HCT116 (cell line): ENCODE measurements around the gene CARNS1. TPM values are rescaled to one million over a fixed set of nuclear protein-coding genes. Genes with fewer than 3 reads are reported as not detected.

Experiments used
- ATAC-seq: fragments of 200-7000 bp; cut with Tn5 transposase; 2 replicates; pipeline ENCODE4 v1.9.1; 2020; ENCODE audit warnings: mild to moderate bottlenecking, moderate library complexity
- BruUV-seq: library from RNA; stranded (reverse); fragments of 400-500 nt; replicated peaks from 2 replicates; lab custom pipeline; 2021; lab: Mats Ljungman, UMichigan
- CTCF ChIA-PET: fragments of 300-600 bp; sonication (Branson Sonifier 250); formaldehyde crosslinking; loops from one replicate; lab custom pipeline; 2021; ENCODE audit warnings: antibody characterized with exemption; lab: Charles Lee
- POLR2A ChIA-PET: fragments of 300-600, 350-600 bp; sonication (Branson Sonifier 250); formaldehyde crosslinking; loops from one replicate; lab custom pipeline; 2021; ENCODE audit warnings: antibody characterized with exemption; lab: Charles Lee
- RAD21 ChIA-PET, 2 experiments: fragments of 300-600 bp; sonication (Branson Sonifier 250); formaldehyde crosslinking; loops; one replicate each; lab custom pipeline; 2023; ENCODE audit warnings: low total read pairs in 2 of 2; ENCODE audit not compliant: uncharacterized antibody in 2 of 2, unreplicated experiment in 2 of 2, low non-redundant PET in 1 of 2; lab: Charles Lee
- DNase-seq: peaks from one replicate; pipeline ENCODE4 v3.0.0-alpha.2; 2010; ENCODE audit warnings: low read depth, low spot score
- H2AFZ ChIP-seq: fragments of 200-600 bp; shearing (Covaris generic), sonication (generic); 2 replicates; pipeline ENCODE4 v1.6.1; 2017; ENCODE audit warnings: low read depth, mixed run types, mixed read lengths, antibody characterized with exemption, low read length; ENCODE audit not compliant: poor library complexity, severe bottlenecking
- H3K27ac ChIP-seq: 2 replicates; pipeline ENCODE4 v1.5.1; 2012; ENCODE audit warnings: low read depth, low read length
- H3K27me3 ChIP-seq: fragments of 200-600 bp; sonication (generic); 2 replicates; pipeline ENCODE4 v1.6.1; 2016; ENCODE audit warnings: mixed run types, low read length, mixed read lengths; ENCODE audit not compliant: insufficient read depth
- H3K36me3 ChIP-seq, 2 experiments: fragments of 200-500 bp in 1 of 2; fragments of 200-600 bp in 1 of 2; sonication (Bioruptor generic) in 1 of 2; sonication (generic) in 1 of 2; 2 replicates each; pipeline versions ENCODE4 v1.5.1 to v1.6.1; 2014 to 2016; ENCODE audit warnings: low read length in 2 of 2, inconsistent platforms in 1 of 2, mixed read lengths in 1 of 2, mixed run types in 1 of 2; ENCODE audit not compliant: insufficient read depth in 2 of 2, control insufficient read depth in 1 of 2
- H3K4me1 ChIP-seq, 2 experiments: fragments of 200-600 bp in 1 of 2; sonication (generic) in 1 of 2; 2 replicates each; pipeline versions ENCODE4 v1.5.1 to v1.6.1; 2012 to 2017; ENCODE audit warnings: low read length in 2 of 2, inconsistent platforms in 1 of 2, mild to moderate bottlenecking in 1 of 2, mixed read lengths in 1 of 2, mixed run types in 1 of 2, moderate library complexity in 1 of 2; ENCODE audit not compliant: insufficient read depth in 2 of 2, control insufficient read depth in 1 of 2
- H3K4me2 ChIP-seq: fragments of 200-600 bp; sonication (generic); 2 replicates; pipeline ENCODE4 v1.6.1; 2017; ENCODE audit warnings: mixed run types, low read length, mixed read lengths
- H3K4me3 ChIP-seq, 2 experiments: fragments of 200-600 bp in 1 of 2; sonication (generic) in 1 of 2; replicated peaks in 1 of 2; 2 replicates each; pipeline ENCODE4 v1.5.1; 2011 to 2016; ENCODE audit warnings: low read length in 2 of 2, control low read depth in 1 of 2, low read depth in 1 of 2, mild to moderate bottlenecking in 1 of 2, mixed read lengths in 1 of 2, mixed run types in 1 of 2
- H3K79me2 ChIP-seq: fragments of 200-600 bp; sonication (generic); 2 replicates; pipeline ENCODE4 v1.6.1; 2017; ENCODE audit warnings: mild to moderate bottlenecking, mixed run types, low read length, moderate library complexity, mixed read lengths; ENCODE audit not compliant: insufficient read depth
- H3K9ac ChIP-seq: fragments of 200-600 bp; sonication (generic); 2 replicates; pipeline ENCODE4 v1.6.1; 2016; ENCODE audit warnings: low read length, mixed read lengths
- H3K9me2 ChIP-seq: fragments of 200-600 bp; sonication (generic), shearing (Covaris generic); 2 replicates; pipeline ENCODE4 v1.6.1; 2017; ENCODE audit warnings: mixed run types, mild to moderate bottlenecking, moderate library complexity; ENCODE audit not compliant: insufficient read depth
- H3K9me3 ChIP-seq, 2 experiments: fragments of 200-500 bp in 1 of 2; fragments of 200-600 bp in 1 of 2; sonication (Bioruptor generic) in 1 of 2; sonication (generic) in 1 of 2; 2 replicates each; pipeline ENCODE4 v1.6.1; 2014 to 2017; ENCODE audit warnings: low read length in 2 of 2, mixed read lengths in 2 of 2, inconsistent platforms in 1 of 2, low read depth in 1 of 2, mild to moderate bottlenecking in 1 of 2, mixed run types in 1 of 2, moderate library complexity in 1 of 2; ENCODE audit not compliant: control insufficient read depth in 1 of 2, insufficient read depth in 1 of 2
- H4K20me1 ChIP-seq: fragments of 200-600 bp; sonication (generic), shearing (Covaris generic); 2 replicates; pipeline ENCODE4 v1.6.1; 2017; ENCODE audit warnings: mixed run types, mild to moderate bottlenecking, moderate library complexity; ENCODE audit not compliant: insufficient read depth
- ATF3 ChIP-seq: IDR thresholded peaks from 2 replicates; pipeline ENCODE4 v1.6.1; 2012
- CBX3 ChIP-seq: IDR thresholded peaks from 2 replicates; pipeline ENCODE4 v1.6.1; 2012; ENCODE audit warnings: low read depth
- CTCF ChIP-seq, 3 experiments: fragments of 200-600 bp in 1 of 3; sonication (generic) in 1 of 3; IDR thresholded peaks in 2 of 3; conservative IDR thresholded peaks in 1 of 3; 2 replicates each; pipeline ENCODE4 v1.5.1; 2012 to 2017; ENCODE audit warnings: low read depth in 2 of 3, low read length in 2 of 3, antibody characterized with exemption in 1 of 3, borderline replicate concordance in 1 of 3, control low read depth in 1 of 3, mild to moderate bottlenecking in 1 of 3, mixed read lengths in 1 of 3, mixed run types in 1 of 3, moderate library complexity in 1 of 3; ENCODE audit not compliant: insufficient read depth in 1 of 3
- EGR1 ChIP-seq: IDR thresholded peaks from 2 replicates; pipeline ENCODE4 v1.6.1; 2012; ENCODE audit warnings: low read depth
- ELF1 ChIP-seq: IDR thresholded peaks from 2 replicates; pipeline ENCODE4 v1.6.1; 2012; ENCODE audit warnings: low read depth, borderline replicate concordance
- EZH2 ChIP-seq: fragments of 200-600 bp; sonication (generic); IDR thresholded peaks from 2 replicates; pipeline ENCODE4 v1.6.1; 2017; ENCODE audit warnings: antibody characterized with exemption, mixed run types
- EZH2phosphoT487 ChIP-seq: fragments of 200-600 bp; IDR thresholded peaks from 2 replicates; pipeline ENCODE4 v1.6.1; 2018; ENCODE audit warnings: antibody characterized with exemption, borderline replicate concordance
- FOSL1 ChIP-seq: IDR thresholded peaks from 2 replicates; pipeline ENCODE4 v1.6.1; 2012; ENCODE audit warnings: low read depth
- JUND ChIP-seq: IDR thresholded peaks from 2 replicates; pipeline ENCODE4 v1.6.1; 2012
- MAX ChIP-seq: IDR thresholded peaks from 2 replicates; pipeline ENCODE4 v1.6.1; 2012
- POLR2AphosphoS5 ChIP-seq: IDR thresholded peaks from 2 replicates; pipeline ENCODE4 v1.6.1; 2011; ENCODE audit warnings: mild to moderate bottlenecking, low read depth, low read length, moderate library complexity
- SIN3A ChIP-seq: IDR thresholded peaks from 2 replicates; pipeline ENCODE4 v1.6.1; 2012; ENCODE audit warnings: low read depth
- SP1 ChIP-seq: IDR thresholded peaks from 2 replicates; pipeline ENCODE4 v1.6.1; 2012; ENCODE audit warnings: low read depth
- SRF ChIP-seq: IDR thresholded peaks from 2 replicates; pipeline ENCODE4 v1.6.1; 2012; ENCODE audit warnings: low read depth
- TCF7L2 ChIP-seq: IDR thresholded peaks from 2 replicates; pipeline ENCODE4 v1.7.0; 2011; ENCODE audit warnings: borderline replicate concordance, inconsistent platforms; ENCODE audit not compliant: insufficient read depth, insufficient read length; ENCODE audit errors: extremely low read depth
- YY1 ChIP-seq: IDR thresholded peaks from 2 replicates; pipeline ENCODE4 v1.6.1; 2011; ENCODE audit warnings: low read length, low read depth, moderate library complexity, mild to moderate bottlenecking; ENCODE audit not compliant: insufficient replicate concordance; ENCODE audit errors: extremely low read depth
- ZNF274 ChIP-seq: fragments of 200-500 bp; sonication (Bioruptor generic); IDR thresholded peaks from 2 replicates; pipeline ENCODE4 v1.6.1; 2014; ENCODE audit warnings: mild to moderate bottlenecking, low read depth, low read length, inconsistent platforms
- intact Hi-C: fragments of 100-400 bp; cut with micrococcal nuclease; formaldehyde crosslinking; loops from 2 replicates; pipeline ENCODE4 v1.10.0; 2022
- total RNA-seq: library from RNA; stranded (reverse); gene quantifications from one replicate; pipeline ENCODE4 v1.2.1, GENCODE V29; 2021; ENCODE audit not compliant: unreplicated experiment

CARNS1 gene
- total RNA-seq, 1 experiment from 2014 or later, result 1.0 TPM

- no peak for TF ChIP-seq CTCF (IDR thresholded peaks at IDR 0.05 in 2 of 3, conservative IDR thresholded peaks at IDR 0.05 in 1 of 3; ENCODE audit: borderline replicate concordance in 1 of 3, insufficient read depth in 1 of 3, low read depth in 2 of 3, low read length in 2 of 3)
- TF ChIP-seq MAX, result no peak
- no peak for TF ChIP-seq POLR2AphosphoS5
- TF ChIP-seq FOSL1, result no peak
- no peak for TF ChIP-seq ATF3
- TF ChIP-seq CBX3, result no peak
- TF ChIP-seq EZH2, result no peak
- TF ChIP-seq EZH2phosphoT487, result no peak
These were observed 19.3 kb upstream of the CARNS1 start (continued) for GRCh38 chr11:67396259-67396581.

- ATAC-seq (no peak), DNase-seq (no peak)
- Histone ChIP-seq H3K4me2 (no peak overlapping the region), H3K4me3 (no peak overlapping the region), H3K27me3 (no peaks in the 10 kb centered on the region), H3K79me2 (peaks cover 34% of the 10 kb centered on the region), H3K9me3 (no peaks in the 10 kb centered on the region), H3K36me3 (peaks cover 13 to 37% of the 10 kb centered on the region in 2 experiments; a peak in 3 of 4 replicates), H3K4me1 (peaks cover 10 to 18% of the 10 kb centered on the region in 2 experiments; a peak in 3 of 4 replicates), H3K9me2 (no peaks in the 10 kb centered on the region), H3K9ac (no peak overlapping the region), H4K20me1 (no peaks in the 10 kb centered on the region), H3K27ac (peak overlapping the region; percentile 26; the same call in 1 of the 2 replicates), H2AFZ (no peak overlapping the region)
- RAD21 ChIA-PET, result interaction anchor here in 1 of 2 experiments (0.6 kb wide), 1 partner anchor 41 kb away, joined by 6 read pairs; no protein-coding TSS in a partner anchor
- CTCF ChIA-PET, result no interaction called here
- BruUV-seq, result no TSS peak
- POLR2A ChIA-PET, result no interaction called here
- TF ChIP-seq EGR1 (no peak), ELF1 (no peak), ZNF274 (no peak), SP1 (no peak), ATF3 (no peak), SRF (no peak), EZH2 (no peak), YY1 (no peak), CTCF (IDR thresholded peaks at IDR 0.05 in 2 of 3, conservative IDR thresholded peaks at IDR 0.05 in 1 of 3; ENCODE audit: borderline replicate concordance in 1 of 3, insufficient read depth in 1 of 3, low read depth in 2 of 3, low read length in 2 of 3) (no peak), SIN3A (no peak), JUND (no peak), TCF7L2 (no peak), EZH2phosphoT487 (no peak), POLR2AphosphoS5 (no peak)
- intact Hi-C loops, result no loop called here
These were observed 18.7 kb upstream of the CARNS1 start for GRCh38 chr11:67396587-67397389.
